ENCODE data around the gene KDR.
A peak's percentile ranks its signal among the peaks of the same experiment; 100 is the strongest.

Gene KDR

DNA sequence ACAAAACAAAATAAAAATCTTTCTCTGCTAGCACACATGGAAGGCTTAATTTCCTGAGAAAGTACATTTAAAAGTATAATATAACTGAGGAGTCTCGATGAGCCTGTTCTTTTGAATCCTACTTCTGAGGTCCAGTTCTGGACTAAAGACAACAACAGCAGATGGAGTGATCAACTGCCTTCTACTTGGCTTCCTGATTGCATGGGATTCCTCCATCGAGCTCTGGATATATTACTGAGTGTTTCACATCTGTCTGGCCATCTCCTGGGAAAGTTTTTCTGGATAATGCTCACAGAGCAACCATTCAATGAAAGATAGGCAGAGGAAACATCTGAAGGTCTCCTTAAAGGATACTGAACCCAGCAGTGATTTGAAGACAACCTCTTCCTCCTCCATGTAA, 42.6 kb downstream of the KDR start:
- no peak for DNase-seq (ENCODE audit: low read depth)
- no peak for TF ChIP-seq CTCF (IDR thresholded peaks at IDR 0.05; ENCODE audit: control insufficient read depth, extremely low read depth, insufficient read depth)

DNA sequence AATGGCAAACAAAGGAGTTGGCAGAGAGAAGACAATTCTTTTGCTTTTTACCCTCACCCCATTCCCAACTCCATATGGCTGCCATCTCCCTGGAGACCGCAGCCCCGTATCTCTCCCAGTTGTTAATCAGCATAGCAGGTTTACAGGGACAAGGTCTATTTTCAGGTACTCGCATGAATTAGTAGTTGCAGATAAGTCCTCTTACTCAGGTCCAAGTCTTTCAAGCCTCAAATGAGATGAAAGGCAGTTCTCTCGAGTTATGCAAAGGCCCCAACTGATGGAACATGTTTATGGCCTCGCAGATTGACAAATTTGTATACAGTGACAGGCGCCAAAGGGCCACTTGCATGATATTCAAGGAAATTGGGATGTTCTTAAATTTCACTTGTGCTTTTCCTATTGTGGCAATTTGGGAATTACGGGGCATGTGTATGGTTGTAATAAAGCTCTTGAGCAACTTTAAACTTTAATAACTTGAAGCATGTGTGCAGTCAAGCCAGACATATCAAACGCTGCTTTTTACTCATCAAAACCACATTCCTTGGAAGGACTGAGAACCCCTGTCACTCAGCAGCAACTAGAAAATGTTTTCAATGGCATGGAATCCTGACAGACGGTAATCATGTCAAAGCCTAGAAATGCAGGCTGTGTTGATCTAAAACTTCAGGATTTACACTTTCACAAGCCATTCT, 45.1 kb downstream of the KDR start:
- H3K4me3 ChIP-seq (ENCODE audit: low read depth, low read length) = no peak overlapping the region
- DNase-seq (ENCODE audit: low read depth) = no peak
- no peak for TF ChIP-seq CTCF (IDR thresholded peaks at IDR 0.05; ENCODE audit: control insufficient read depth, extremely low read depth, insufficient read depth)

More for the DNA sequence above, 42.6 kb downstream of the KDR start:
- no peak overlapping the region for H3K4me3 ChIP-seq (ENCODE audit: low read depth, low read length)

- TF ChIP-seq CTCF (IDR thresholded peaks at IDR 0.05; ENCODE audit: control insufficient read depth, extremely low read depth, insufficient read depth) = no peak
- no peak overlapping the region for H3K4me3 ChIP-seq (ENCODE audit: low read depth, low read length)
- DNase-seq (ENCODE audit: low read depth) = peak; percentile 6
These were observed 45.8 kb downstream of the KDR start for GRCh38 chr4:55079451-55080173.

- no peak for TF ChIP-seq CTCF (IDR thresholded peaks at IDR 0.05; ENCODE audit: control insufficient read depth, extremely low read depth, insufficient read depth)
- no peak for DNase-seq (ENCODE audit: low read depth)
- H3K4me3 ChIP-seq (ENCODE audit: low read depth, low read length) = no peak overlapping the region
These were observed 46.4 kb downstream of the KDR start for GRCh38 chr4:55078987-55079386.

GRCh38 chr4:55077577-55077976, 47.8 kb downstream of the KDR start:
- no peak overlapping the region for H3K4me3 ChIP-seq (ENCODE audit: low read depth, low read length)
- TF ChIP-seq CTCF (IDR thresholded peaks at IDR 0.05; ENCODE audit: control insufficient read depth, extremely low read depth, insufficient read depth) = no peak
- DNase-seq (ENCODE audit: low read depth) = no peak

- no peak for DNase-seq (ENCODE audit: low read depth)
- H3K4me3 ChIP-seq (ENCODE audit: low read depth, low read length) = no peak overlapping the region
- no peak for TF ChIP-seq CTCF (IDR thresholded peaks at IDR 0.05; ENCODE audit: control insufficient read depth, extremely low read depth, insufficient read depth)
These were observed 49.3 kb downstream of the KDR start for GRCh38 chr4:55075823-55076716.
